ENCODE results near the gene MTERF1. TPM values are rescaled to one million over a fixed set of nuclear protein-coding genes. Genes with fewer than 3 reads are reported as not detected.

Gene MTERF1
- polyA plus RNA-seq, 3 donors = 3.6 to 4.6 (median 4.0) TPM

GRCh38 chr7:91875851-91876250, 4.7 kb downstream of the MTERF1 start:
- peaks cover 0 to 2% (median 0%) of the 10 kb centered on the region in 7 donors for H3K9me3 Mint-ChIP-seq
- no peak overlapping the region for H3K4me3 Mint-ChIP-seq
- Histone ChIP-seq H2AFZ (ENCODE audit: insufficient read depth, low read depth, low read length, poor library complexity, severe bottlenecking) (no peak overlapping the region), H3K4me1 (ENCODE audit: control insufficient read depth in 1 of 2, insufficient read depth in 2 of 2, low read length in 2 of 2) (peaks cover 10 to 24% of the 10 kb centered on the region in 2 donors), H3K9ac (ENCODE audit: insufficient read depth, low read length, poor library complexity, severe bottlenecking) (no peak overlapping the region), H3K27me3 (ENCODE audit: control insufficient read depth in 2 of 2, insufficient read depth in 2 of 2, low read length in 2 of 2) (no peaks in the 10 kb centered on the region), H3K79me2 (ENCODE audit: insufficient read depth, low read length) (peaks cover 50% of the 10 kb centered on the region), H3K9me3 (replicated peaks in 1 of 2; ENCODE audit: control insufficient read depth in 1 of 2, insufficient read depth in 1 of 2, low read length in 2 of 2) (no peaks in the 10 kb centered on the region), H3K4me2 (replicated peaks; ENCODE audit: extremely low read depth, low read length, poor library complexity, severe bottlenecking) (no peak overlapping the region), H3K27ac (ENCODE audit: low read depth in 1 of 2, low read length in 2 of 2) (no peak overlapping the region), H4K20me1 (ENCODE audit: insufficient read depth, low read length) (peaks cover 4% of the 10 kb centered on the region), H3K36me3 (replicated peaks in 1 of 2; ENCODE audit: control insufficient read depth in 1 of 2, insufficient read depth in 2 of 2, low read length in 2 of 2) (peaks cover 14 to 20% of the 10 kb centered on the region in 2 donors), H3K4me3 (replicated peaks in 1 of 3; ENCODE audit: low read depth in 2 of 3, low read length in 3 of 3) (no peak overlapping the region)
- no peak overlapping the region for H3K27ac Mint-ChIP-seq
- no peak for TF ChIP-seq CTCF (IDR thresholded peaks at IDR 0.05)
- H3K36me3 Mint-ChIP-seq = peaks cover 34 to 39% of the 10 kb centered on the region in 2 donors
- WGBS (ENCODE audit: insufficient coverage) = 29% methylated on average over 2 of the region's 3 CpGs
- DNase-seq = peak in 1 of 3 donors; percentile 19
- intact Hi-C loops (cut with micrococcal nuclease) = no loop called here
- H3K4me1 Mint-ChIP-seq = peaks cover 28% of the 10 kb centered on the region
- H3K27me3 Mint-ChIP-seq (ENCODE audit: low read depth in 3 of 3) = no peaks in the 10 kb centered on the region

GRCh38 chr7:91872928-91873327, 7.6 kb downstream of the MTERF1 start:
- H3K36me3 ChIP-seq (replicated peaks in 1 of 2; ENCODE audit: control insufficient read depth in 1 of 2, insufficient read depth in 2 of 2, low read length in 2 of 2) = peaks cover 14 to 28% of the 10 kb centered on the region in 2 donors
- H3K27ac Mint-ChIP-seq = no peak overlapping the region
- DNase-seq = no peak
- H3K9me3 Mint-ChIP-seq = peaks cover 0 to 2% (median 0%) of the 10 kb centered on the region in 7 donors
- H3K4me3 ChIP-seq (replicated peaks in 1 of 3; ENCODE audit: low read depth in 2 of 3, low read length in 3 of 3) = no peak overlapping the region
- intact Hi-C loops (cut with micrococcal nuclease) = no loop called here
- H3K4me1 Mint-ChIP-seq = peaks cover 21% of the 10 kb centered on the region
- no peaks in the 10 kb centered on the region for H3K9me3 ChIP-seq (replicated peaks in 1 of 2; ENCODE audit: control insufficient read depth in 1 of 2, insufficient read depth in 1 of 2, low read length in 2 of 2)
- H2AFZ ChIP-seq (ENCODE audit: insufficient read depth, low read depth, low read length, poor library complexity, severe bottlenecking) = no peak overlapping the region
- H3K4me3 Mint-ChIP-seq = no peak overlapping the region
- no peak for TF ChIP-seq CTCF (IDR thresholded peaks at IDR 0.05)
- peaks cover 27% of the 10 kb centered on the region for H3K79me2 ChIP-seq (ENCODE audit: insufficient read depth, low read length)
- H4K20me1 ChIP-seq (ENCODE audit: insufficient read depth, low read length) = peaks cover 4% of the 10 kb centered on the region
- H3K27me3 ChIP-seq (ENCODE audit: control insufficient read depth in 2 of 2, insufficient read depth in 2 of 2, low read length in 2 of 2) = no peaks in the 10 kb centered on the region
- no peaks in the 10 kb centered on the region for H3K27me3 Mint-ChIP-seq (ENCODE audit: low read depth in 3 of 3)
- peaks cover 3 to 12% of the 10 kb centered on the region in 2 donors for H3K4me1 ChIP-seq (ENCODE audit: control insufficient read depth in 1 of 2, insufficient read depth in 2 of 2, low read length in 2 of 2)
- H3K36me3 Mint-ChIP-seq = peaks cover 40 to 44% of the 10 kb centered on the region in 2 donors
- H3K4me2 ChIP-seq (replicated peaks; ENCODE audit: extremely low read depth, low read length, poor library complexity, severe bottlenecking) = no peak overlapping the region
- no peak overlapping the region for H3K9ac ChIP-seq (ENCODE audit: insufficient read depth, low read length, poor library complexity, severe bottlenecking)
- no peak overlapping the region for H3K27ac ChIP-seq (ENCODE audit: low read depth in 1 of 2, low read length in 2 of 2)
